Stomach smooth muscle (tissue), 2 donors: ENCODE results near the gene STAG3.
"Not testable (repeated sequence)": the region's sequence is repeated elsewhere in the genome, so short reads cannot be mapped to it uniquely, and the experiment has no call there.

Experiments used
- H3K27ac ChIP-seq: one replicate; pipeline ENCODE4 v1.7.0; 2013; ENCODE audit warnings: mild to moderate bottlenecking, low read length, inconsistent platforms
- H3K27me3 ChIP-seq, 2 donors: one replicate each; pipeline ENCODE4 v1.7.0; 2013; ENCODE audit warnings: low read length in 2 of 2; ENCODE audit not compliant: insufficient read depth in 2 of 2, control insufficient read depth in 1 of 2
- H3K36me3 ChIP-seq, 2 donors: one replicate each; pipeline ENCODE4 v1.7.0; 2013; ENCODE audit warnings: low read length in 2 of 2; ENCODE audit not compliant: control insufficient read depth in 2 of 2, insufficient read depth in 2 of 2
- H3K4me1 ChIP-seq: one replicate; pipeline ENCODE4 v1.7.0; 2013; ENCODE audit warnings: low read length; ENCODE audit not compliant: control insufficient read depth, insufficient read depth
- H3K4me3 ChIP-seq, 2 donors: one replicate each; pipeline ENCODE4 v1.7.0; 2013; ENCODE audit warnings: low read length in 2 of 2
- H3K9ac ChIP-seq, 2 donors: one replicate each; pipeline ENCODE4 v1.7.0; 2013; ENCODE audit warnings: low read length in 2 of 2, mild to moderate bottlenecking in 1 of 2
- H3K9me3 ChIP-seq, 2 donors: one replicate each; pipeline ENCODE4 v1.7.0; 2013; ENCODE audit warnings: low read length in 2 of 2; ENCODE audit not compliant: control insufficient read depth in 2 of 2
- donor health status: healthy.
- donor health status: Pancreatic carcinoma.

STAG3 gene

DNA sequence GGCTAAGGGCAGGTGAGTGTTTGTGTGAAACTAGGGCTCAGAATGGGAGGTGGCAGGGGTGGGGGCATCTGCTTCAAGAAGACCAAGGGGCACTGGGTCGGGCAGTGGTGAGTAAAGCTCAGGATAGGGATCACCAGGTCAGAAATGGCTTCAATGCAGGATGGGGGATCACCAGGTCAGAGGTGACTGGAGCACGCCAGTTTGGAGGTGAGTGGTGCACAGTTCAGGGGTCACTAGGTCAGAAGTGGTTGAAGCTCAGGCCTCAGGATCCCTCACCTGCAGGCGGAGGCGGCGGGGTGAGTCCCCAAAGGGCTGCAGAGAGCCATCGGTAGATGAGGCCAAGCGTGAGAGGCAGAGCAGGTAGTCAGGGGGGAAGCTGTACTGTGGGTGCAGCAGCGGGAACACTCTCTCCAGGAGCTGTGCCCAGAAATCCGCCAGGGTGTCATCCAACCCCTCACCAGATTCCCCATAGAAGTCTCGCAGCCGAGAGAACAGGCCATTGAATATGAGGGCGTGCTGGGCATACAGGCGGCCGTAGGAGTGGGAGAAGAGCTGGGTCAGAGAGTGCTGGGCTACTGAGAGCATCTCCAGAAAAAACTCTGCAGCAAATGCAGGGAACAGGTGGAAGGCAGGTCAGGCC is 2.3 kb upstream of the STAG3 start:
- Histone ChIP-seq H3K9ac (no peak overlapping the region), H3K4me1 (peaks cover 17% of the 10 kb centered on the region), H3K36me3 (no peaks in the 10 kb centered on the region), H3K27ac (no peak overlapping the region), H3K27me3 (peaks cover 4 to 16% of the 10 kb centered on the region in 2 donors), H3K4me3 (no peak overlapping the region), H3K9me3 (no peaks in the 10 kb centered on the region)

DNA sequence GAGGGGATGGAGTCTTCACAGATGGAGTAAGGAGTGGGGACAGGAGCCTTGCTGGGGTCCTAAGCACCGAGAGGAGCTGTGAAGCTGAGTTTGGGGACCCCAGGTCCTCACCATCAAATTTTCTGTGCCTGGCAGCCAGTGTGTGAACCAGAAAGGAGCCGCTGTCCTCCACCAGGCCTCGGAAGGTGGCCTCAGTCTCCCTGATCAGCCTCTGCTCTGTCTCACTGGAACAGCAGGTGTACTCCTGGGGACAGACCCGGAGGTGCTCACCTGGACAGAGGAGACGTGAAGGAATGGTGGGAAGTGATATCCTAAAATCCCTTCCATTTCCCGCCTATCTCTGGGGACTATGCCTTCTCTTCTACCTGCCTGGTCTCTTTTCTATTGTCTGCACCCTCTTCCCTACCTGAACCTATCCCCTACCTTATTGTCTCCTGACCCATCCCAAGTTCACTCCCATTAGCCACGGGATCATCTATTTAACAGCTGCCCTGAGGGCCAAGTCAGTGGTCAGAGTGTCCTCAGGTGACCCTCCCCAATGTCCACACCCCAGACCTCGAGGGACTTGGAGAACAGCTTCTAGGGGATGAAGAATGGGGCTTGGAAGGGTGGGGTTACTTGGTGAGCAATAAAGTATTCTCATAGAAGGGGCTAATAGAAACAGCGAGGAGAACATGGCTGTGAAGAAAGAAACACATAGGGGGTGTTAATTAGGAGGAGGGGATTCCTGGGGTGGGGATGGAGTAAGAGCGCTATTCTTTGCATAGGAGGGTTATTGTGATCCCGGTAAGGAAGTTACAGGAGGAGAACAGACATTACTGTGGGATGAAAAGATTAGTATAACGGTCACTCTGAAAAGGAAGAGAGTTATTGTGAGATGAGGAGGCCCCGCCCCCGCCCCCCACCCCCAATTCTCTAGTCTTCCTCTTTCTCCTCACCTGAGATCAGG is 1.3 kb upstream of the STAG3 start:
- peak overlapping the region in 1 of 2 donors; percentile 33 for H3K9ac ChIP-seq
- peak overlapping the region; percentile 63 to 73 for H3K4me3 ChIP-seq
- peaks cover 2 to 8% of the 10 kb centered on the region in 2 donors for H3K27me3 ChIP-seq
- no peaks in the 10 kb centered on the region for H3K9me3 ChIP-seq
- peaks cover 12% of the 10 kb centered on the region for H3K4me1 ChIP-seq
- H3K36me3 ChIP-seq, result no peaks in the 10 kb centered on the region
- no peak overlapping the region for H3K27ac ChIP-seq

DNA sequence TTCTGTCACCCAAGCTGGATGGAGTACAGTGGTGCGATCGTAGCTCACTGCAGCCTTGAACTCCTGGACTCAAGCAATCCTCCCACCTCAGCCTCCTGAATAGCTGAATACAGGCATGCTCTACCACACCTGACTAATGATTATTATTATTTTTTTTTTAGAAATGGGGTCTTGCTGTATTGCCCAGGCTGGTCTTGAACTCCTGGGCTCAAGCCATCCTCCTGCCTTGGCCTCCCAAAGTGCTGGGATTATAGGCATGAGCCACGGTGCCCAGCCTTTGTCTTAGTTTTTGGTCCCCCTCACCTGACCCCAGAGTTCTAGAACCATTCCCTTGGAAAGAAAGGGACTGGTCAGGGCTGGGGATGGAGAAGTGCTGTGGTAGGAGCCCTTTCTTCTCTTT is 2.4 kb downstream of the STAG3 start:
- not testable (repeated sequence) for H3K27ac ChIP-seq, H3K9me3 ChIP-seq, H3K9ac ChIP-seq, H3K36me3 ChIP-seq, H3K4me1 ChIP-seq, H3K4me3 ChIP-seq, H3K27me3 ChIP-seq

DNA sequence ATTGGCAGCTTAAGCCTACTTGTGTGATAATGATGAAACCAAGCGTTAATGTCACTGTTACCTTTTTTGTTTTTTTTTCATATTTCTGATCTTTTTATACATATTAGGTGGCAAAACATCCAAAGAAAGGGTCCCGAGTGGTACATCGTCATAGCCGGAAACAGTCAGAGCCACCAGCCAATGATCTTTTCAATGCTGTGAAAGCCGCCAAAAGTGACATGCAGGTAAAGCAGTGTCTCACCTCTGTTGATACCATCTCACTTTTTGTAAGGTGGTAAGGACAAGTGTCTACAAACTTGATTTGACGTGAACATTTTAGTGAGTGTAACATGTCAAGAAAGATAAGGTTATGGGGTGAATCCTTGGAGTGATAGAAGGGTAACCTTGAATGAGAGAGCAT is 4.9 kb downstream of the STAG3 start:
- H3K4me3 ChIP-seq, H3K27me3 ChIP-seq, H3K36me3 ChIP-seq, H3K9me3 ChIP-seq, H3K27ac ChIP-seq, H3K9ac ChIP-seq, H3K4me1 ChIP-seq: not testable (repeated sequence)

DNA sequence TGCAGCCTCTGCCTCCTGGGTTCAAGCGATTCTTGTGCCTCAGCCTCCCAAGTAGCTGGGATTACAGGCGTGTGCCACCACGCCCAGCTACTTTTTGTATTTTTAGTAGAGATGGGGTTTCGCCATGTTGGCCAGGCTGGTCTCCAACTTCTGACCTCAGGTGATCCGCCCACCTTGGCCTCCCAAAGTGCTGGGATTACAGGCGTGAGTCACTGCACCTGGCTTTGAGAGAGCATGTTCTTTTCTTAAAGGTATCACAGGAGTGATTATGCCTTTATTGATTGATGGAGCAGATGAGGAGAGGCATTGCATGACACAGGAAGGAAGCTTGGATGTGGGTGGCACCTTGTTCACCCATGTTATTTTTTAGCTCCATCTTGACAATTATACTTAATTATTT is 5.4 kb downstream of the STAG3 start:
- not testable (repeated sequence) for H3K27ac ChIP-seq, H3K9ac ChIP-seq

DNA sequence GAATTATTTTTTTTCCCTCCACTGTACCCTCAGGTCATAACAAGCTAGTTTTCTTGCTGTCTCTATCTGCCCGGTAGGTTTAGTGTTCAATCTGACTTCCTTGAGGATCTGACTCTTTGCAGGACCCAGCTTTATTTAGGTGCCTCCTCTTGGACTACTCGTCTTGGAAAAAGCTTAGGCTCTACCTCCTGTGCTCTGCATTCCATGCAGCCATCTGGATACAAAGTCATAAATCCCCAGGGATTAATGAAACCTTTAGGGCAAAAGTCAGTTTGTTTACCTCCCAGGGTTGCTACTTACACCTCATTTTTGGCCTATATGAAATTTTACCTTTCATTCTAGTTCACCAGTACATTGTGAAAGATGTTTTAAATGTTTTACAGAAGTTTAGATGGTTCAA is 8.0 kb downstream of the STAG3 start:
- Histone ChIP-seq H3K4me3 (no peak overlapping the region), H3K36me3 (no peaks in the 10 kb centered on the region), H3K27me3 (no peaks in the 10 kb centered on the region), H3K9ac (no peak overlapping the region), H3K4me1 (no peaks in the 10 kb centered on the region), H3K27ac (no peak overlapping the region), H3K9me3 (no peaks in the 10 kb centered on the region)

More for the DNA sequence above, 5.4 kb downstream of the STAG3 start:
- H3K9me3 ChIP-seq, H3K4me1 ChIP-seq, H3K27me3 ChIP-seq, H3K36me3 ChIP-seq, H3K4me3 ChIP-seq: not testable (repeated sequence)

DNA sequence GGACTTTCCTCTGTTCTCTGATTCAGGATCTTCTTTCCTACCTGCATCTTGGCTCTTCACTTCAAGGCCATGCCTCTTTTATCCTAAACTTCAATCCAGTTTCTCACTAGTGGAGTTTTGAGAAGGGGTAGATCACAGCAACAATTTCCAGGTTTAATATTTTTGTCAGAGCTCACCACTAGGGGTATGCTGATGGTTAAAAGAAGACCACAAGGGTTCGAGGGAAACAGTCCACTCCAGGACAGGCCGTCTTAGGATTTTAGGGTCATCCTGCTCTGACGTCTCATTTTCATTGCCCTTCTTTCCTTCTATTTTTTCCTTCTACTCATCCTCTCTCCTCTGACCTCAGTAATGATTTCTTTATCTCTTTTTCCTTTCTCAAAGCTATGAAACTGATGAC is 11.3 kb downstream of the STAG3 start:
- H3K27me3 ChIP-seq, result no peaks in the 10 kb centered on the region
- H3K9ac ChIP-seq, result no peak overlapping the region
- no peaks in the 10 kb centered on the region for H3K9me3 ChIP-seq
- H3K36me3 ChIP-seq, result no peaks in the 10 kb centered on the region
- no peak overlapping the region for H3K27ac ChIP-seq
- no peaks in the 10 kb centered on the region for H3K4me1 ChIP-seq
- no peak overlapping the region for H3K4me3 ChIP-seq

DNA sequence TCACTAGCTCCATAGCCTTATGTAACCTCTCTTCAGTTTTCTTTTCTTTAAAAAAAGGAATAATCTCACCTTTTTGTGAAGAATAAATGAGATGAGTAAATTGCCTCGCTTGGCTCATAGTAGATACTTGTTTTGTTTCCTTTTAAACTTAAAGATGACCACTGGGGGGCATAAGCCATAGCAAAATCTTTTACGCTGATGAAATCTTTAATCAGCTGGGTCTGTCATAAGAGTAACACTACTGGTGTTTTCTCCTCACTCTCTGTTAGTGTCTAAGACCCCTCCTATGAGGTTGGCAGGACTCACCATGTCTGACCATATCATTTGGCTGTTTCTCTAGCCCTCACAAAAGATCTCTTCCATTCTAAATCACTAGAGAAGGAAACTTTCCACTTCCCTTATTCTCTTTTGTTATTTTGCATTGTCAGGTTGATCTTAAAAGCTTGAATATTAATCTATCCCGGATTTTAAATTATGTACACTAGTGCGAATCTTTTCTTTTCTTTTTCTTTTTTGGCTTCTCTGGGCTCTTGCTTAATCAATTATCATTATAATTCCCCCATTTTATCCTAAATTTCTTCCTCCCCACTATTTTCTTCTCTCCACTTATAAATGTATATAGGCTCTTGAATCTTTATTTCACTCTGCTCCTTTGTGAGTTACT is 12.5 kb downstream of the STAG3 start:
- Histone ChIP-seq H3K4me3 (no peak overlapping the region), H3K9ac (no peak overlapping the region), H3K27me3 (no peaks in the 10 kb centered on the region), H3K4me1 (no peaks in the 10 kb centered on the region), H3K27ac (no peak overlapping the region), H3K36me3 (no peaks in the 10 kb centered on the region), H3K9me3 (no peaks in the 10 kb centered on the region)

DNA sequence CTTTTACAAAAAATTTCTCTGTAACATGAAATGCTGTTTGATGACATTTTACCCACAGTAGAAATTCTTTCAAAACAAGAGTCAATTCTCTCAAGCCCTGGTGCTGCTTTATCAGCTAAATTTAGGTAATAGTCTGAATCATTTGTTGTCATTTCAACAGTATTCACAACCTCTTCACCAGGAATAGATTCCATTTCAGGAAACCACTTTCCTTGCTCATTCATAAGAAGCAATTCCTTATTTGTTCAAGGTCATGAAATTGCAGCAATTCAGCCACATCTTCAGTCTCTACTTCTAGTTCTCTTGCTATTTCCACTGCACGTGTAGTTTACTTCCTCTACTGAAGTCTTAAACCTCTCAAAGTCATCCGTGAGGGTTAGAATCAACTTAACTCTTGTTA is 14.1 kb downstream of the STAG3 start:
- Histone ChIP-seq H3K27me3 (no peaks in the 10 kb centered on the region), H3K4me3 (no peak overlapping the region), H3K4me1 (no peaks in the 10 kb centered on the region), H3K9me3 (no peaks in the 10 kb centered on the region), H3K27ac (no peak overlapping the region), H3K36me3 (no peaks in the 10 kb centered on the region), H3K9ac (no peak overlapping the region)

DNA sequence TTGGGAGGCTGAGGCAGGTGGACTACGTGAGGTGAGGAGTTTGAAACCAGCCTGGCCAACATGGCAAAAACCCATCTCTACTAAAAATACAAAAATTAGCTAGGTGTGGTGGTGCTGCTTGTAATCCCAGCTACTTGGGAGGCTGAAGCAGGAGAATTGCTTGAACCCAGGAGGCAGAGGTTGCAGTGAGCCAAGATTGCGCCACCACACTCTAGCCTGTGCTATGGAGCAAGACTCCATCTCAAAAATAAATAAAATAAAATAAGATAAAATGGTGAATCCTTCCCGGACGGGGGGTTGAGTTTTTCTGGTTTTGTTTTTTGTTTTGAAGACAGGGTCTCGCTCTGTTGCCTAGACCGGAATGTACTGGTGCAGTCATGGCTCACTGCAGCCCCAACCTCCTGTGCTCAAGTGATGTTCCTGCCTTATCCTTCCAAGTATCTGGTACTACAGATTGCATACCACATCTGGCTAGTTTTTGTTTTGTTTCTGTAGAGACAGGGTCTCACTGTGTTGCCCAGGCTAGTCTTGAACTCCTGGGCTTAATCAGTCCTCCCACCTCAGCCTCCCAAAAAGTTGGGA is 14.7 kb downstream of the STAG3 start:
- not testable (repeated sequence) for H3K27me3 ChIP-seq, H3K36me3 ChIP-seq, H3K4me1 ChIP-seq, H3K27ac ChIP-seq, H3K9ac ChIP-seq, H3K4me3 ChIP-seq, H3K9me3 ChIP-seq
